IPS-NIHi11 (cell line): ENCODE measurements around the gene LRTM1.

ENCODE experiments used
- DNase-seq: peaks from one replicate; pipeline ENCODE4 v3.0.0; 2012; ENCODE audit warnings: mixed read lengths, low spot score

LRTM1 gene

GRCh38 chr3:54939557-54940300 lies 11.9 kb upstream of the LRTM1 start:
- no peak for DNase-seq

GRCh38 chr3:54936561-54936960 lies 8.7 kb upstream of the LRTM1 start:
- no peak for DNase-seq

GRCh38 chr3:54935869-54936268 lies 8.0 kb upstream of the LRTM1 start:
- DNase-seq = no peak

- DNase-seq = no peak
Observed at GRCh38 chr3:54932606-54933005, 4.7 kb upstream of the LRTM1 start.

GRCh38 chr3:54931182-54931581 lies 3.3 kb upstream of the LRTM1 start:
- DNase-seq = peak; percentile 20

GRCh38 chr3:54918516-54918915 lies 9.3 kb downstream of the LRTM1 start:
- DNase-seq = no peak

GRCh38 chr3:54917862-54918261 lies 10.0 kb downstream of the LRTM1 start:
- no peak for DNase-seq

GRCh38 chr3:54917174-54917573 lies 10.7 kb downstream of the LRTM1 start:
- no peak for DNase-seq

GRCh38 chr3:54916732-54917131 lies 11.1 kb downstream of the LRTM1 start:
- DNase-seq = no peak

- DNase-seq = no peak
Observed at GRCh38 chr3:54915976-54916375, 11.9 kb downstream of the LRTM1 start.

- DNase-seq = no peak
Observed at GRCh38 chr3:54915181-54915580, 12.7 kb downstream of the LRTM1 start.

GRCh38 chr3:54914180-54914579 lies 13.7 kb downstream of the LRTM1 start:
- DNase-seq = no peak

GRCh38 chr3:54909191-54909590 lies 18.7 kb downstream of the LRTM1 start:
- DNase-seq = no peak

GRCh38 chr3:54906763-54907162 lies 21.1 kb downstream of the LRTM1 start:
- no peak for DNase-seq

GRCh38 chr3:54905920-54906319 lies 21.9 kb downstream of the LRTM1 start:
- no peak for DNase-seq

- no peak for DNase-seq
Observed at GRCh38 chr3:54905261-54905888, 22.5 kb downstream of the LRTM1 start.

- DNase-seq = no peak
Observed at GRCh38 chr3:54901906-54902685, 25.8 kb downstream of the LRTM1 start.

GRCh38 chr3:54900838-54901591 lies 26.8 kb downstream of the LRTM1 start:
- DNase-seq = no peak

GRCh38 chr3:54899273-54899672 lies 28.6 kb downstream of the LRTM1 start:
- no peak for DNase-seq

- DNase-seq = no peak
Observed at GRCh38 chr3:54897028-54897711, 30.7 kb downstream of the LRTM1 start.

- DNase-seq = no peak
Observed at GRCh38 chr3:54895613-54896012, 32.2 kb downstream of the LRTM1 start.

GRCh38 chr3:54892168-54892567 lies 35.7 kb downstream of the LRTM1 start:
- DNase-seq = no peak
